GM12878 (cell line): Measurements from ENCODE around the gene HMCES.

Experiments used
- BHLHE40 ChIP-seq, 2 experiments: fragments of 450-650 bp in 1 of 2; IDR thresholded peaks; 2 replicates each; pipeline ENCODE4 v1.6.1; 2011 to 2017; ENCODE audit warnings: low read depth in 2 of 2, borderline replicate concordance in 1 of 2, improper control_type of control experiment in 1 of 2, low read length in 1 of 2, mild to moderate bottlenecking in 1 of 2
- CBX5 ChIP-seq: sonication (generic); IDR thresholded peaks from 2 replicates; pipeline ENCODE4 v1.6.1; 2016; ENCODE audit warnings: low read depth, moderate library complexity, mild to moderate bottlenecking, inconsistent platforms
- CTCF ChIP-seq, 3 experiments: IDR thresholded peaks in 2 of 3; conservative IDR thresholded peaks in 1 of 3; 2 replicates each; pipeline ENCODE4 v1.5.1; 2011; ENCODE audit warnings: low read depth in 3 of 3, low read length in 3 of 3, mild to moderate bottlenecking in 3 of 3, control low read depth in 2 of 3, moderate library complexity in 2 of 3, inconsistent platforms in 1 of 3, mixed read lengths in 1 of 3; ENCODE audit not compliant: control insufficient read depth in 2 of 3, insufficient read depth in 1 of 3; ENCODE audit errors: extremely low read depth in 1 of 3
- EP300 ChIP-seq, 2 experiments: fragments of 150-350 bp in 1 of 2; IDR thresholded peaks; 2 replicates each; pipeline ENCODE4 v1.6.1; 2011 to 2012; ENCODE audit warnings: low read depth in 2 of 2, low read length in 2 of 2, borderline replicate concordance in 1 of 2, improper control_type of control experiment in 1 of 2, inconsistent platforms in 1 of 2; ENCODE audit not compliant: control insufficient read depth in 1 of 2
- EZH2 ChIP-seq: IDR thresholded peaks from 2 replicates; pipeline ENCODE4 v1.6.1; 2012; ENCODE audit warnings: low read depth, mild to moderate bottlenecking, control low read depth, inconsistent platforms, low read length, borderline replicate concordance; ENCODE audit not compliant: control insufficient read depth
- MAX ChIP-seq: IDR thresholded peaks from 2 replicates; pipeline ENCODE4 v1.6.1; 2012; ENCODE audit warnings: low read depth, low read length, improper control_type of control experiment
- MYC ChIP-seq: IDR thresholded peaks from 2 replicates; pipeline ENCODE4 v1.6.1; 2011; ENCODE audit warnings: mild to moderate bottlenecking, low read length, moderate library complexity, inconsistent platforms; ENCODE audit not compliant: insufficient read depth, insufficient replicate concordance, insufficient read length, severe bottlenecking
- NR2C2 ChIP-seq: IDR thresholded peaks from 2 replicates; pipeline ENCODE4 v1.6.1; 2011; ENCODE audit warnings: borderline replicate concordance, low read depth; ENCODE audit not compliant: control insufficient read depth, insufficient read length
- POLR2AphosphoS5 ChIP-seq: IDR thresholded peaks from 2 replicates; pipeline ENCODE4 v1.6.1; 2011; ENCODE audit warnings: mild to moderate bottlenecking, low read length, inconsistent platforms
- RB1 ChIP-seq: fragments of 450-650 bp; formaldehyde crosslinking; IDR thresholded peaks from 2 replicates; pipeline ENCODE4 v1.6.1; 2017; ENCODE audit warnings: mild to moderate bottlenecking, borderline replicate concordance

GRCh38 chr3:129304962-129305222 lies 26.2 kb downstream of the HMCES start:
- TF ChIP-seq BHLHE40 (IDR thresholded peaks at IDR 0.05; ENCODE audit: borderline replicate concordance in 1 of 2, low read depth in 2 of 2, low read length in 1 of 2) (no peak), CTCF (IDR thresholded peaks at IDR 0.05 in 2 of 3, conservative IDR thresholded peaks at IDR 0.05 in 1 of 3; ENCODE audit: control insufficient read depth in 2 of 3, extremely low read depth in 1 of 3, insufficient read depth in 1 of 3, low read depth in 3 of 3, low read length in 3 of 3) (no peak), MYC (no peak), EZH2 (no peak), EP300 (IDR thresholded peaks at IDR 0.05; ENCODE audit: borderline replicate concordance in 1 of 2, control insufficient read depth in 1 of 2, low read depth in 2 of 2, low read length in 2 of 2) (no peak), POLR2AphosphoS5 (no peak), CBX5 (no peak), NR2C2 (no peak), MAX (no peak), RB1 (no peak)
